Measurements from ENCODE around the gene HACE1.

HACE1 gene

GRCh38 chr6:104728448-104728847 lies 131.3 kb downstream of the HACE1 start:
- DNase-seq (ENCODE audit: extremely low read depth, insufficient read length), result no peak
- Histone ChIP-seq H3K27me3 (replicated peaks; ENCODE audit: control insufficient read depth, insufficient read depth, low read length) (no peaks in the 10 kb centered on the region), H3K36me3 (ENCODE audit: control insufficient read depth, insufficient read depth, low read length) (no peaks in the 10 kb centered on the region), H3K4me3 (replicated peaks; ENCODE audit: low read depth, low read length) (no peak overlapping the region)
- TF ChIP-seq, protein P1, sequence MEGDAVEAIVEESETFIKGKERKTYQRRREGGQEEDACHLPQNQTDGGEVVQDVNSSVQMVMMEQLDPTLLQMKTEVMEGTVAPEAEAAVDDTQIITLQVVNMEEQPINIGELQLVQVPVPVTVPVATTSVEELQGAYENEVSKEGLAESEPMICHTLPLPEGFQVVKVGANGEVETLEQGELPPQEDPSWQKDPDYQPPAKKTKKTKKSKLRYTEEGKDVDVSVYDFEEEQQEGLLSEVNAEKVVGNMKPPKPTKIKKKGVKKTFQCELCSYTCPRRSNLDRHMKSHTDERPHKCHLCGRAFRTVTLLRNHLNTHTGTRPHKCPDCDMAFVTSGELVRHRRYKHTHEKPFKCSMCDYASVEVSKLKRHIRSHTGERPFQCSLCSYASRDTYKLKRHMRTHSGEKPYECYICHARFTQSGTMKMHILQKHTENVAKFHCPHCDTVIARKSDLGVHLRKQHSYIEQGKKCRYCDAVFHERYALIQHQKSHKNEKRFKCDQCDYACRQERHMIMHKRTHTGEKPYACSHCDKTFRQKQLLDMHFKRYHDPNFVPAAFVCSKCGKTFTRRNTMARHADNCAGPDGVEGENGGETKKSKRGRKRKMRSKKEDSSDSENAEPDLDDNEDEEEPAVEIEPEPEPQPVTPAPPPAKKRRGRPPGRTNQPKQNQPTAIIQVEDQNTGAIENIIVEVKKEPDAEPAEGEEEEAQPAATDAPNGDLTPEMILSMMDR (IDR thresholded peaks at IDR 0.05; ENCODE audit: insufficient read depth, low read length, poor library complexity, severe bottlenecking), result no peak

- no peaks in the 10 kb centered on the region for H3K27me3 ChIP-seq (replicated peaks; ENCODE audit: control insufficient read depth, insufficient read depth, low read length)
- TF ChIP-seq, protein P1 (IDR thresholded peaks at IDR 0.05; ENCODE audit: insufficient read depth, low read length, poor library complexity, severe bottlenecking), result no peak
- no peak for DNase-seq (ENCODE audit: extremely low read depth, insufficient read length)
- H3K4me3 ChIP-seq (replicated peaks; ENCODE audit: low read depth, low read length), result no peak overlapping the region
- H3K36me3 ChIP-seq (ENCODE audit: control insufficient read depth, insufficient read depth, low read length), result no peaks in the 10 kb centered on the region
These were observed 141.0 kb downstream of the HACE1 start for GRCh38 chr6:104718672-104719071.

DNA sequence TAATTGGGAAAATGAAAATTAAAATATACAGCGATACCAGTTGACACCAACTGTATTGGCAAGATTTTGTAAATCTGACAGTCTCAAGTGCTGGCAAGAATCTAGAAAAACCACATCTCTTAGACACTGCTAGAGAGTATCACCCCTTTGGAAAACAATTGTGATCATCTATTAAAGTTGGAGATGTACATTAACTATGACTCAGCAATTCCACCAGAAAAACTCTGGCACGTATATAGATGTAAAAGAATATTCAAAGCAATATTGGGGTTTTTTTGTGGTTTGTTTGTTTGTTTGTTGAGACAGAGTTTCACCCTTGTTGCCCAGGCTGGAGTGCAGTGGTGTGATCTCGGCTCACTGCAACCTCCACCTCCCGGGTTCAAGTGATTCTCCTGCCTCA lies 142.9 kb downstream of the HACE1 start:
- no peak overlapping the region for H3K4me3 ChIP-seq (replicated peaks; ENCODE audit: low read depth, low read length)
- TF ChIP-seq, protein P1 (IDR thresholded peaks at IDR 0.05; ENCODE audit: insufficient read depth, low read length, poor library complexity, severe bottlenecking), result no peak
- no peak for DNase-seq (ENCODE audit: extremely low read depth, insufficient read length)

DNA sequence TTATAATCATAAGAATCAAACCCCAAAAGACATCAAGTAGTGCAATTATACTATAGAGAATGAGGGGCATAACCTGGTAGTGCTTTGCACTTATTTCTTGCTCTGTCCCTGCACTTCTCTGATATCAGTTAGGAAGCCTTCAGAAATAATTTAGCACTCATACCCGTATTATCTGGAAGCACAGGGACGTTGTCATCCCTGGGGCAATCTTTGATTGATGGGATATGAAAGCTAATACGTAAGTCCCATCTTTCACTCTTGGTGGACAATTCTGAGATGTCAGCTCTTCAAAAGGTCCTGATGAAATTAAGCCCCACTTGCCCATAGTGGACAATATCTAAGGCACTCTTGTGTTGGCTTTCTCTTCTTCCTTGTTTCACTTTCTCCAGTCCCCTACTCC lies 144.9 kb downstream of the HACE1 start:
- no peak for DNase-seq (ENCODE audit: extremely low read depth, insufficient read length)
- Histone ChIP-seq H3K27me3 (replicated peaks; ENCODE audit: control insufficient read depth, insufficient read depth, low read length) (no peaks in the 10 kb centered on the region), H3K36me3 (ENCODE audit: control insufficient read depth, insufficient read depth, low read length) (no peaks in the 10 kb centered on the region), H3K4me3 (replicated peaks; ENCODE audit: low read depth, low read length) (no peak overlapping the region)
- TF ChIP-seq, protein P1 (IDR thresholded peaks at IDR 0.05; ENCODE audit: insufficient read depth, low read length, poor library complexity, severe bottlenecking), result no peak

More for the DNA sequence above, 142.9 kb downstream of the HACE1 start:
- no peaks in the 10 kb centered on the region for H3K36me3 ChIP-seq (ENCODE audit: control insufficient read depth, insufficient read depth, low read length)
- no peaks in the 10 kb centered on the region for H3K27me3 ChIP-seq (replicated peaks; ENCODE audit: control insufficient read depth, insufficient read depth, low read length)

DNA sequence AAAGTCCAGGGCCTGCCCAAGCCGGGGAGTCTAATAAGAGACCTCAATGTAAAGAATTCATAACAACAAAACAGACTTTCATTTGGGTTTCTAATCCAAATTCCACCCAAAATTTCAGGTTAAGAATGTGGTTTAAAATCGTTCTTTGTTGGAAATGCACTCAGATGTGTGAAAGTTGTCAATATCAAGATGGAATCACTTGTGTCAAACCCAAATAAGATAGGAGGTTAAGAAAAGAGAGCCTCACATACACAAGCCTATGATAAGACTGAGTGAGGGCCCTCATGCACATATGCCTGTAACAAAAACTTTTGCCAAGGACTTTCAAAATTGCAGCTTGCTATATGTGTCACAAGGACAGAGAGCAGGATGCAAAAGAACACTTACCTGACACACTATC lies 145.7 kb downstream of the HACE1 start:
- Histone ChIP-seq H3K36me3 (ENCODE audit: control insufficient read depth, insufficient read depth, low read length) (no peaks in the 10 kb centered on the region), H3K27me3 (replicated peaks; ENCODE audit: control insufficient read depth, insufficient read depth, low read length) (no peaks in the 10 kb centered on the region), H3K4me3 (replicated peaks; ENCODE audit: low read depth, low read length) (no peak overlapping the region)
- TF ChIP-seq, protein P1 (IDR thresholded peaks at IDR 0.05; ENCODE audit: insufficient read depth, low read length, poor library complexity, severe bottlenecking), result no peak
- no peak for DNase-seq (ENCODE audit: extremely low read depth, insufficient read length)

DNA sequence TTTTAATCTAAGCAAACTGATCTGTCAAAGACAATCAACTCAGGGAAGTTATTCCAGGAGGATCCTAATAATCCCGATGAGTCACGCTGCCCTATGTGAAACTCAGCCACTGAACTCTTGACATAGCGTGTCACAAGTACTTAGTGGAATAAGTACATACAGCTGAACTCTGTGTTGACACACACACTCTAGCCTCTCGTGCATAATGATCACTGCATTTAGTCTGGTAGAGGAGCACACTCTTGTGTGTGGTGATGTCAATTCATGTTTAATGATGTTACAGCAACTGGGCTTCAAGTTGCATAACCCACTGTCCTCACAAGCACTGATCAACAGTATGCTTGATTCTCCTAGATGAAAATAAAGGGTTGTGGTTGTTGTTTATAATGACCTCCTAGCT lies 148.3 kb downstream of the HACE1 start:
- no peak for DNase-seq (ENCODE audit: extremely low read depth, insufficient read length)
- Histone ChIP-seq H3K27me3 (replicated peaks; ENCODE audit: control insufficient read depth, insufficient read depth, low read length) (no peaks in the 10 kb centered on the region), H3K36me3 (ENCODE audit: control insufficient read depth, insufficient read depth, low read length) (no peaks in the 10 kb centered on the region), H3K4me3 (replicated peaks; ENCODE audit: low read depth, low read length) (no peak overlapping the region)
- TF ChIP-seq, protein P1 (IDR thresholded peaks at IDR 0.05; ENCODE audit: insufficient read depth, low read length, poor library complexity, severe bottlenecking), result no peak
